ENCODE measurements around the gene HACE1. TPM values are rescaled to one million over a fixed set of nuclear protein-coding genes. Genes with fewer than 3 reads are reported as not detected.

HACE1 gene
- total RNA-seq, 4 donors from 2014 or later: 9.8 to 30.1 (median 16.8) TPM

GRCh38 chr6:104685871-104686549 lies 173.7 kb downstream of the HACE1 start:
- no peak for TF ChIP-seq CTCF (IDR thresholded peaks at IDR 0.05)
- no peak for ATAC-seq (ENCODE audit: low FRiP score)

GRCh38 chr6:104684911-104685415 lies 174.8 kb downstream of the HACE1 start:
- no peak for ATAC-seq (ENCODE audit: low FRiP score)
- DNase-seq (ENCODE audit: low spot score): no peak

More at GRCh38 chr6:104685871-104686549, 173.7 kb downstream of the HACE1 start:
- no peak for DNase-seq (ENCODE audit: low spot score)

GRCh38 chr6:104683809-104684208 lies 175.9 kb downstream of the HACE1 start:
- ATAC-seq (ENCODE audit: low FRiP score) (no peak), DNase-seq (ENCODE audit: low spot score) (no peak)
- TF ChIP-seq CTCF (IDR thresholded peaks at IDR 0.05): no peak

More at GRCh38 chr6:104684911-104685415, 174.8 kb downstream of the HACE1 start:
- TF ChIP-seq CTCF (IDR thresholded peaks at IDR 0.05): no peak

GRCh38 chr6:104682722-104683643 lies 176.7 kb downstream of the HACE1 start:
- DNase-seq (ENCODE audit: low spot score): no peak
- ATAC-seq (ENCODE audit: low FRiP score): no peak
- no peak for TF ChIP-seq CTCF (IDR thresholded peaks at IDR 0.05)

- ATAC-seq (ENCODE audit: low FRiP score) (no peak), DNase-seq (ENCODE audit: low spot score) (no peak)
- no peak for TF ChIP-seq CTCF (IDR thresholded peaks at IDR 0.05)
Measured at GRCh38 chr6:104680539-104680938, 179.2 kb downstream of the HACE1 start.

GRCh38 chr6:104679971-104680370 lies 179.7 kb downstream of the HACE1 start:
- ATAC-seq (ENCODE audit: low FRiP score) (no peak), DNase-seq (ENCODE audit: low spot score) (no peak)
- TF ChIP-seq CTCF (IDR thresholded peaks at IDR 0.05): no peak

Small RNAs within 50 kb of the gene (small RNA-seq; reads per million reads assigned to genes)
- gene RNU6-897P: not detected

Other genes starting within 250 kb of the HACE1 start
- not detected for gene LIN28B, start 97.2 kb upstream of the HACE1 start, total RNA-seq

Measured in omental fat pad (tissue), 4 donors.